ENCODE data around the gene BRPF3.
"Not testable (repeated sequence)": the region's sequence is repeated elsewhere in the genome, so short reads cannot be mapped to it uniquely, and the experiment has no call there.

The BRPF3 gene

GRCh38 chr6:36200998-36201596 is 4.6 kb downstream of the BRPF3 start:
- DNase-seq, result no peak

GRCh38 chr6:36201612-36202011 is 5.1 kb downstream of the BRPF3 start:
- DNase-seq, result no peak

- no peak for DNase-seq
Observed at GRCh38 chr6:36202101-36202500, 5.6 kb downstream of the BRPF3 start.

GRCh38 chr6:36204068-36204753 is 7.7 kb downstream of the BRPF3 start:
- DNase-seq, result peak; percentile 62

- no peak for DNase-seq
Observed at GRCh38 chr6:36207155-36207554, 10.6 kb downstream of the BRPF3 start.

- no peak for DNase-seq
Observed at GRCh38 chr6:36209606-36210005, 13.1 kb downstream of the BRPF3 start.

GRCh38 chr6:36210182-36210581 is 13.6 kb downstream of the BRPF3 start:
- DNase-seq, result no peak

GRCh38 chr6:36210886-36211595 is 14.5 kb downstream of the BRPF3 start:
- DNase-seq, result no peak

GRCh38 chr6:36216559-36216958 is 20.0 kb downstream of the BRPF3 start:
- no peak for DNase-seq

GRCh38 chr6:36217188-36217587 is 20.6 kb downstream of the BRPF3 start:
- DNase-seq, result no peak

GRCh38 chr6:36217946-36218345 is 21.4 kb downstream of the BRPF3 start:
- DNase-seq, result no peak

GRCh38 chr6:36218516-36218915 is 22.0 kb downstream of the BRPF3 start:
- not testable (repeated sequence) for DNase-seq

- DNase-seq, result no peak
Observed at GRCh38 chr6:36219081-36219480, 22.5 kb downstream of the BRPF3 start.

- no peak for DNase-seq
Observed at GRCh38 chr6:36220226-36220625, 23.7 kb downstream of the BRPF3 start.

GRCh38 chr6:36221674-36222073 is 25.1 kb downstream of the BRPF3 start:
- DNase-seq, result no peak

- no peak for DNase-seq
Observed at GRCh38 chr6:36222924-36223323, 26.4 kb downstream of the BRPF3 start.

GRCh38 chr6:36223706-36224105 is 27.2 kb downstream of the BRPF3 start:
- DNase-seq, result no peak

- no peak for DNase-seq
Observed at GRCh38 chr6:36224918-36225461, 28.4 kb downstream of the BRPF3 start.

GRCh38 chr6:36226438-36227047 is 30.0 kb downstream of the BRPF3 start:
- DNase-seq, result no peak

- DNase-seq, result no peak
Observed at GRCh38 chr6:36227379-36228228, 31.1 kb downstream of the BRPF3 start.

GRCh38 chr6:36229223-36229622 is 32.7 kb downstream of the BRPF3 start:
- DNase-seq, result no peak

GRCh38 chr6:36230371-36230770 is 33.8 kb downstream of the BRPF3 start:
- no peak for DNase-seq

- no peak for DNase-seq
Observed at GRCh38 chr6:36232172-36232571, 35.6 kb downstream of the BRPF3 start.
